ENCODE data around the gene PSME2. TPM values are rescaled to one million over a fixed set of nuclear protein-coding genes. Genes with fewer than 3 reads are reported as not detected.
A peak's percentile ranks its signal among the peaks of the same experiment; 100 is the strongest.

PSME2 gene
- total and polyA plus RNA-seq, 2 of the 13 experiments (the other 11 are each of a cell fraction or from before 2014, with no cell fraction given): 332 to 716 TPM

- peak; percentile 99 for TF ChIP-seq ZSCAN21 (CRISPR knock-in tag; IDR thresholded peaks at IDR 0.05; ENCODE audit: borderline replicate concordance)
- TF ChIP-seq ARNT (IDR thresholded peaks at IDR 0.05): no peak
- TF ChIP-seq IRF2 (CRISPR knock-in tag; IDR thresholded peaks at IDR 0.05): peak; percentile 89
- TF ChIP-seq ZNF44 (CRISPR knock-in tag; IDR thresholded peaks at IDR 0.05): no peak; the same call in none of the 2 replicates
- TF ChIP-seq FOXJ3 (CRISPR knock-in tag; IDR thresholded peaks at IDR 0.05; ENCODE audit: borderline replicate concordance): no peak; the same call in none of the 2 replicates
- no peak; the same call in 1 of the 2 replicates for TF ChIP-seq ELK4 (CRISPR knock-in tag; IDR thresholded peaks at IDR 0.05; ENCODE audit: borderline replicate concordance)
- TF ChIP-seq KDM2A (CRISPR knock-in tag; IDR thresholded peaks at IDR 0.05; ENCODE audit: borderline replicate concordance, low read depth): peak; percentile 96
- no peak for TF ChIP-seq NBN (conservative IDR thresholded peaks at IDR 0.05)
- TF ChIP-seq ZNF777 (CRISPR knock-in tag; IDR thresholded peaks at IDR 0.05): peak; percentile 76
- peak; percentile 93 for TF ChIP-seq SP5 (CRISPR knock-in tag; IDR thresholded peaks at IDR 0.05; ENCODE audit: borderline replicate concordance, low read depth)
- TF ChIP-seq ZMYM2 (CRISPR knock-in tag; IDR thresholded peaks at IDR 0.05): no peak
- 0 out of 2 replicates have a peak, but pooled peaks have one; percentile 29 for TF ChIP-seq MTF1 (CRISPR knock-in tag; IDR thresholded peaks at IDR 0.05)
- TF ChIP-seq ZNF703 (CRISPR knock-in tag; IDR thresholded peaks at IDR 0.05; ENCODE audit: borderline replicate concordance): no peak
- TF ChIP-seq ZNF615 (CRISPR knock-in tag; IDR thresholded peaks at IDR 0.05; ENCODE audit: borderline replicate concordance): no peak
- TF ChIP-seq, protein P1, sequence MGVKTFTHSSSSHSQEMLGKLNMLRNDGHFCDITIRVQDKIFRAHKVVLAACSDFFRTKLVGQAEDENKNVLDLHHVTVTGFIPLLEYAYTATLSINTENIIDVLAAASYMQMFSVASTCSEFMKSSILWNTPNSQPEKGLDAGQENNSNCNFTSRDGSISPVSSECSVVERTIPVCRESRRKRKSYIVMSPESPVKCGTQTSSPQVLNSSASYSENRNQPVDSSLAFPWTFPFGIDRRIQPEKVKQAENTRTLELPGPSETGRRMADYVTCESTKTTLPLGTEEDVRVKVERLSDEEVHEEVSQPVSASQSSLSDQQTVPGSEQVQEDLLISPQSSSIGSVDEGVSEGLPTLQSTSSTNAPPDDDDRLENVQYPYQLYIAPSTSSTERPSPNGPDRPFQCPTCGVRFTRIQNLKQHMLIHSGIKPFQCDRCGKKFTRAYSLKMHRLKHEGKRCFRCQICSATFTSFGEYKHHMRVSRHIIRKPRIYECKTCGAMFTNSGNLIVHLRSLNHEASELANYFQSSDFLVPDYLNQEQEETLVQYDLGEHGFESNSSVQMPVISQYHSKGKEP (CRISPR knock-in tag; IDR thresholded peaks at IDR 0.05): 0 out of 2 replicates have a peak, but pooled peaks have one; percentile 33
- no peak for TF ChIP-seq ZNF326 (CRISPR knock-in tag; IDR thresholded peaks at IDR 0.05; ENCODE audit: borderline replicate concordance)
- TF ChIP-seq THYN1 (CRISPR knock-in tag; IDR thresholded peaks at IDR 0.05; ENCODE audit: borderline replicate concordance, low read depth): peak; percentile 97
- TF ChIP-seq ZFP62 (CRISPR knock-in tag; IDR thresholded peaks at IDR 0.05): peak; percentile 98
- peak; percentile 83 for TF ChIP-seq ZNF775 (CRISPR knock-in tag; IDR thresholded peaks at IDR 0.05; ENCODE audit: borderline replicate concordance)
- peak; percentile 95 for TF ChIP-seq NFKBIZ (CRISPR knock-in tag; IDR thresholded peaks at IDR 0.05)
- no peak for TF ChIP-seq ZMAT5 (CRISPR knock-in tag; IDR thresholded peaks at IDR 0.05; ENCODE audit: borderline replicate concordance, low read depth)
- peak; percentile 84 for TF ChIP-seq ELF3 (CRISPR knock-in tag; IDR thresholded peaks at IDR 0.05)
- no peak for TF ChIP-seq CENPBD1 (CRISPR knock-in tag; IDR thresholded peaks at IDR 0.05; ENCODE audit: borderline replicate concordance, low read depth)
- peak; percentile 99 for TF ChIP-seq SAFB2 (CRISPR knock-in tag; IDR thresholded peaks at IDR 0.05; ENCODE audit: borderline replicate concordance, low read depth)
- no peak for TF ChIP-seq JUND (CRISPR knock-in tag; IDR thresholded peaks at IDR 0.05)
- TF ChIP-seq MZF1 (CRISPR knock-in tag; IDR thresholded peaks at IDR 0.05; ENCODE audit: borderline replicate concordance): peak; percentile 97
- no peak for TF ChIP-seq HHEX (CRISPR knock-in tag; IDR thresholded peaks at IDR 0.05)
- TF ChIP-seq HNRNPUL1 (IDR thresholded peaks at IDR 0.05; ENCODE audit: low read depth, low read length): no peak
These were observed 5.1 kb downstream of the PSME2 start, which contains the start of gene EMC9 (continued) for GRCh38 chr14:24141097-24141880.
